ENCODE data around the gene GALNT18.

GALNT18 gene

DNA sequence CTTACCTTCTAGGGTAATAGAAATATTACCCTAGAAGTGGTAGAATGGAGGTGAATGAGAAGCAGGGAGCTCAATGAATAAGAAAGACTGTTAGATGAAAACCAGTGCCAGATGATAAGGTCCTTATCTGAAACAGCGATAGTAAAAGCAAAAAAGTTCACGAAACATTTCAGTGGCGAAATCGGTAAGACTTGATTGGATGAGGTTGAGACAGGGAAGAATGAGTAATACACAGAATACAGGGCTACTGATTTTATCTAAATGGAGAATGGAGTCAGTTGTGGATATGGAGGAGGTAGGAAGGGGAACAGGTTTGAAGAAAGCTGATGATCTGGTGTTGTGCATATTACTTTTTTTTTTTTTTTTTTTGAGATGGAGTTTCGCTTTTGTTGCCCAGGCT lies 96.5 kb downstream of the GALNT18 start:
- DNase-seq = no peak

GRCh38 chr11:11524436-11525061 lies 97.3 kb downstream of the GALNT18 start:
- no peak for DNase-seq

DNA sequence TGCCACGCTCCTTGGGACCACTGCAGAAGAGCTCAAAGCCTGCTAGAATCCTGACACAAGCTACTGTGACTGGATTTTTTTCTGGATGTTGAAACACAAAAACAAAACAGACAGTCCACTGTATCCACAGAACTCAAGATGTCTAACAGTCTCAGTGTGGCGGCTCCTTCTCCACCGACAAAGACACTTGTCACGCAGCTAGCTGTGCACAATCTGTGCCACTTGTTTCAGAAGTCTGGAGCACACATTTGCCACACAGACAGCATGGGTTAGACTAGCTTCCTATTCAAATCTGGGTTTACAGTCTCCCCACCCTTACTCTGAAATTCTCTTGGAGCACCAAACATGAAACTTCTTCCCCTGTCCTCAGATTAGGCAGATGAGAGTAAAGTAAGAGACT lies 99.2 kb downstream of the GALNT18 start:
- no peak for DNase-seq

GRCh38 chr11:11521306-11522002 lies 100.4 kb downstream of the GALNT18 start:
- DNase-seq = no peak

DNA sequence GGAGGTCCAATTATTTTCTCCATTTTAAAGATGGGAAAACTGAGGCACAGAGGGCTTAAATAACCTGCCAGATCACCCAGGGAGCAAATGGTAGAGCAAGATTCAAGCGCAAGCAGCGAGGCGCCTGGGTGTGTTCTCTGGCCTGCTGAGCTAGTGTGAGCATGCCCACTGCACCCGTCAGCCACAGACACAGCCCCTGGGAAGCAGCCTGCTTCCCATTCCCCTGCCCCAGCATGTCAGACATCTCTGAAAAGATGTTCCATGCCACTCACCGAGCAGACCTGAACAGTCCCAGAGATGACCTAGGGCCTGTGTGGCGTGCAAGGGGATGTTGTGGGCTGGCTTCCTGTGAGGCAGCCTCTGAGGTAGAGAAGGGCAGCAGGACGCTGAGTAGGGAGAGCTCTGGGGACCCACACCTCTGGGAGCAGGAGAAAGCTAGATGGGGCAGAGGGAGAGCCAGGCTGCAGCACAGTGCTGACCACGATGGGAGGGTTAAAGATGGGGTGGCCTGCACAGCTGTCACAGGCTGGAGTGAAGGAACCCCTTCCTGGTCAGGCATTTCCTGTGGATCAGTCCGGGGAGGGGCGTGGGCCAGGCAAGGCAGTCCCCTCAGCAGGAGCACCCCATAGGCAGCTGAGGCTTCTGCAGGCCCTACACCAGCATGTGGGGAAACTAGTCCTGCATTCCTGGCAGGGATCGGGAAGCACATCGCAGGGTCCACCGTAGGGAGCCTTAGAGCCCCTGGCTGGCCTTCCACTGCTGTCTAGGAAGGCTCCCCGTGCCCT lies 101.4 kb downstream of the GALNT18 start:
- no peak for DNase-seq

DNA sequence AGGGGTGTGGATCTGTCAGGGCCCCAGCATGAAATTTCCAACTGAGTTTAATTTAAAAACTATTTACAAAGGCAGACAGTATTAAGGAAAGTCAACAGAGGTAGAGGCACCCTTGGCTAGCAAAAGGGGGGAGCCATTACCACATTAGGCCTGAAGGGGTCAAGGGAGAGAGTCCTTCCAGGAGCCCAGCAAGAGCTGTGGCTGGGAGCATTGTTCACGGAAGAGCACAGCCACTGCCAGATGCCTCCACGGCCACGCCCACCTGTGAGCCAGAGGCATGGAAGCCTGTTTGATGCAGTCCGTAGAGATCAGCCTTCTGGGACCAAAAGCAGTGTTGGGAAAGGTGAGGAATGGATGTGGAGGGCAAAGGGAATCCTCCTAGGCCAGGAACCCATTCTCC lies 102.6 kb downstream of the GALNT18 start:
- no peak for DNase-seq

DNA sequence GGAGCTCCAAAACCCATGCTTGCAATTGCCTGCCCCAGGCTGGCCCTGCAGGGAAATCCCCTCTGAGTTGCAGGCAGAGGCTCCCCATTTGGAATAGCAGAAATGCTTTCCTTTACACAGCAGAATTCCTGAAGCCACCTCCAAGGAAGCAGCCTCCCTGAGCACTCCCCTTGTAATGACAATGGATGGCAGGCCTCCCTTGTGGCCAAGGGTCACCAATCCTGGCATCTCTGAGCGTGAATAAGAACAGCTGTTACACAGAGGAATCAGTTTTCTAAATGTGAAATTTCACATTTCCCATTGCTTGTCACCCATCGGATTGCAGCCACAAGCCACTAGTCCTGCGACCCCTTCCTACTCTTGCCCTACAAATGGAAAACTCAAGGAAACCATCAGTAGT lies 107.6 kb downstream of the GALNT18 start:
- DNase-seq = no peak

- DNase-seq = no peak
Measured at GRCh38 chr11:11513422-11513821, 108.4 kb downstream of the GALNT18 start.

DNA sequence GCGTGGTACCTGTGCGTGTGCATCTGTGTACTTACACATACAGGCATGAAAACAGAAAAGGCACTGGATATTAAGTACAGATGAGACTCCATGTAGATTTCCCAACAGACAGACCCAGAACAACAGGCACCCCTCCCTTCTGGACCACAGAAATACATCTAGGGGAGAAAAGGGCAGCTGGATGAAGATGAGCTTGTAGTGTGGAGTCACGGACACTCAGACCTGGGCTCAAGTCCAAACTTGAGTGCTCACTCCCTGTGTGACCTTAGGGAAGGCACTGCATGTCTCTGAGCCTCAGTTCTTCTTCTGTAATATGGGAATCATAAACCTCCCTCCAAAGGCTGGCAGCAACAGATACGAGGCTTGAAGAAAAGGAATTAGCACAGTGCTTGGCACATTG lies 108.9 kb downstream of the GALNT18 start:
- no peak for DNase-seq

GRCh38 chr11:11512502-11512901 lies 109.3 kb downstream of the GALNT18 start:
- DNase-seq = no peak

GRCh38 chr11:11512090-11512489 lies 109.7 kb downstream of the GALNT18 start:
- DNase-seq = no peak

DNA sequence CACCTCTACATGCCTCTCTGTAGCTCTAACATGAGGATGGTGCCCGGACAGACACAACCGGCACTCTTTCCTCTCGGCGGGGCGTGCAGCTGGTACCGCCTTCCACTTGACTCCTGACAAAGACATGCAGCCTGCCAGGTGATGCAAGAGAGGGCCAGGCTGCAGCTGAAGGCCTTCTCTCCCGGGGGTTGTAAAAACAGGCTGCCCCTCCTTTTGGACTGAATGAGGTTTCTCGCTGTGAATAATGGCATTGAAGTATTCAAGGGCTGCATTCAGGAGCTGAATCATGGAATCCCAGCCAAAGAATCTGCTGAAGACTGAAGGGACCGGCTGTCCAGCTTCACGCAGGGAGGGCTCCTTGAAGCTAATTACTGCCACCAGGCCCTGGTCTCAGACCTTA lies 110.9 kb downstream of the GALNT18 start:
- no peak for DNase-seq

DNA sequence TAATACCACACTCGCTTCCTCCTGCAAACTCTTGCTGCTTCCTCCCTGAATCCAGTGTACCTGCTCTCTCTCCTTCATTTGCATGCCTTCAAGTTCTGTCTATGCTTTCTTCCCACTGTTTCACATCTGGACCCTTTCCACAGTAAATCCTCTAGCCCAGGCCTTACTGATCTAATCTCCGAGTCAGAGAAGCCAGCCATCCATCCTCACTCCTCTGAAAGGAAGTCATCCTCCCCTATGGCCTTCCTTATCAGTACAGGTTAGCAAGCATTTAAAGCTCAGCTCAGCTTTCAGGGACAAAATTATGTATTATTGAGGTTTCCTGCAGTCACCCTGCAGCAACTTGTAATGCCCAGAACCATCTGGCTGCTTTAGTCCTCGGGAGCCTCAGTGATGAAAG lies 116.1 kb downstream of the GALNT18 start:
- DNase-seq = no peak

DNA sequence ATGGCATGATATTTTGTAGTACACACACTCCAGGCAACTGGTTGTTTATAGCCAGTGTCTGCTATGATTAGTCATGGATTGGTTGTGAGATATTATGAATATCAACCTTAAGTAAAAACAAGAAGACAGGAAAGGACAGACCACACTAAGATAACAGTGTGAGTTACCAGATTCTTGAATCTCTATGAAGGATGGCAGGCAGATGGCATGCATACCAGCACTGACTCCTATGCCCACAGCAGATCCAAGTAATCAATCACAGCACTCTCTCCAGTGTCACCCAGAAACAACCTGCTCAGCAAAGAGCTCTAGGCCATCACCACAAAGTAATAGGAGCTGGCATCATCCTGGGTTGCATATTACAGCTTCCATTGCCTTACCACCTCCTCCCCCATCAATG lies 116.6 kb downstream of the GALNT18 start:
- DNase-seq = no peak

GRCh38 chr11:11504071-11504470 lies 117.7 kb downstream of the GALNT18 start:
- no peak for DNase-seq

DNA sequence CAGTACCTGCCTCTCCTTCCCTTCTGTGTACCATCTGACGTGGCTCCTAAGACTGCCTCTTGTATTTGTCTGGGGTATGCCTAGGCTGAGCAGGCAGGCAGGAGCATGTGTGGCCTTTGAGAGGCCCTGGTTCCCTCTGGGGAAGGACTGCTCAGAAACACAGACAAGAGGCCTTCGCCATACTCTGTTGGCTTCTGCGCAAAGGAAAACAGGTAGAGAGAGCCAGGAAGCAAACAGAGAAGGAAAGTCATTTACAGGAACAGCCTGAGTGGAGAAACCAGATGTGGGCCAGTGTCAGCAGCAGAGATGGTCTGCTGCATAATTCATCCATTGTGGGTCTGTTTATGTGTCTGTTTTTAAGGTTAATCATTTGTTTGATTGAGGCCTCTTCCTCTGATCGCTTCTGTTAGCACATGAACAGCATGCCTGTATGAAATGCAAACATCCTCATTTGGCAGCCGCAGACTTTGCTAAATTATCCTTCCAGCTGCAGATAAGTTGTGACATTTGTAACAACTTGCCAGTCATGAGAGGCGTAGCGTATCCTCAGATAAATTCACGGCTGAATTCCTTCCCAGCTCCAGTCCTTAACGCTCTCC lies 119.4 kb downstream of the GALNT18 start:
- DNase-seq = no peak

GRCh38 chr11:11501546-11502262 lies 120.1 kb downstream of the GALNT18 start:
- no peak for DNase-seq

GRCh38 chr11:11500744-11501487 lies 120.9 kb downstream of the GALNT18 start:
- no peak for DNase-seq

DNA sequence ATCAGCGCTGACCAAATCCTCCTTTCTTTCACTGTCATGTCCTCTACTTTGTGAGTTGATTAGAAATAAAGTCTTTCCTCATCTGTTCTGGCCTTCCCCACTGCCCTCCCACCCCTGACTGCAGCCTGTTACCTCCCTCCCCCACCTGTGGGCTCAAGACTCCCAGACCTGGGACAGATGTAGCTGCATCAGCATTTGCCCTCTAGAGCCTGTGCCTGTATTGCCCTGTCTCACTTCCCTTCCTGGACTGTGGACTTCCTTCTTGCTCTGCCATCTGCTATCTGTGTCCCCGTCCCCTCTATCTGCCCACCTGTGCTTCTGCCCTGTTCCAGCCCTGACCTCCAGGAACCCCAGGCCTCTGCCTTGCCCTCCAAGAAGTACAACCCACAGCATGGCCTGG lies 122.5 kb downstream of the GALNT18 start:
- DNase-seq = no peak

GRCh38 chr11:11498195-11498594 lies 123.6 kb downstream of the GALNT18 start:
- DNase-seq = no peak

GRCh38 chr11:11496879-11497278 lies 124.9 kb downstream of the GALNT18 start:
- DNase-seq = no peak

- DNase-seq = no peak
Measured at GRCh38 chr11:11494348-11494747, 127.5 kb downstream of the GALNT18 start.

Data from activated CD8-positive, alpha-beta memory T cell treated with anti-CD3 and anti-CD28 coated beads for 24 hours (primary cell).